ENCODE data around the gene SEC62.

The SEC62 gene

GRCh38 chr3:170040418-170040817, 73.8 kb downstream of the SEC62 start:
- peaks cover 2% of the 10 kb centered on the region for H3K9me3 ChIP-seq (ENCODE audit: low read length)
- H3K4me1 ChIP-seq (ENCODE audit: insufficient read depth, low read length), result peaks cover 4% of the 10 kb centered on the region
- no peak overlapping the region for H3K4me3 ChIP-seq (ENCODE audit: low read length)
- H2AFZ ChIP-seq (ENCODE audit: low read depth, low read length), result no peak overlapping the region
- H3K27me3 ChIP-seq (ENCODE audit: insufficient read depth, low read length), result peaks cover 46% of the 10 kb centered on the region
- H3K36me3 ChIP-seq (ENCODE audit: insufficient read depth, low read length), result no peaks in the 10 kb centered on the region

- Histone ChIP-seq H3K9me3 (ENCODE audit: low read length) (peaks cover 2% of the 10 kb centered on the region), H3K27me3 (ENCODE audit: insufficient read depth, low read length) (peaks cover 30% of the 10 kb centered on the region), H3K4me1 (ENCODE audit: insufficient read depth, low read length) (peaks cover 3% of the 10 kb centered on the region), H3K4me3 (ENCODE audit: low read length) (no peak overlapping the region), H3K36me3 (ENCODE audit: insufficient read depth, low read length) (no peaks in the 10 kb centered on the region), H2AFZ (ENCODE audit: low read depth, low read length) (no peak overlapping the region)
Measured at GRCh38 chr3:170043506-170043905, 76.9 kb downstream of the SEC62 start.

- Histone ChIP-seq H3K36me3 (ENCODE audit: insufficient read depth, low read length) (no peaks in the 10 kb centered on the region), H3K27me3 (ENCODE audit: insufficient read depth, low read length) (peaks cover 23% of the 10 kb centered on the region)
Measured at GRCh38 chr3:170044271-170044670, 77.7 kb downstream of the SEC62 start.

GRCh38 chr3:170044795-170045244, 78.2 kb downstream of the SEC62 start:
- H3K27me3 ChIP-seq (ENCODE audit: insufficient read depth, low read length), result peaks cover 19% of the 10 kb centered on the region
- H2AFZ ChIP-seq (ENCODE audit: low read depth, low read length), result no peak overlapping the region
- H3K4me1 ChIP-seq (ENCODE audit: insufficient read depth, low read length), result no peaks in the 10 kb centered on the region
- no peaks in the 10 kb centered on the region for H3K9me3 ChIP-seq (ENCODE audit: low read length)
- no peak overlapping the region for H3K4me3 ChIP-seq (ENCODE audit: low read length)
- no peaks in the 10 kb centered on the region for H3K36me3 ChIP-seq (ENCODE audit: insufficient read depth, low read length)

More at GRCh38 chr3:170044271-170044670, 77.7 kb downstream of the SEC62 start:
- Histone ChIP-seq H3K4me3 (ENCODE audit: low read length) (no peak overlapping the region), H2AFZ (ENCODE audit: low read depth, low read length) (no peak overlapping the region), H3K4me1 (ENCODE audit: insufficient read depth, low read length) (no peaks in the 10 kb centered on the region), H3K9me3 (ENCODE audit: low read length) (no peaks in the 10 kb centered on the region)

- H3K4me1 ChIP-seq (ENCODE audit: insufficient read depth, low read length), result no peaks in the 10 kb centered on the region
- no peaks in the 10 kb centered on the region for H3K36me3 ChIP-seq (ENCODE audit: insufficient read depth, low read length)
- H3K4me3 ChIP-seq (ENCODE audit: low read length), result no peak overlapping the region
- no peak overlapping the region for H2AFZ ChIP-seq (ENCODE audit: low read depth, low read length)
- H3K27me3 ChIP-seq (ENCODE audit: insufficient read depth, low read length), result peaks cover 6% of the 10 kb centered on the region
- no peaks in the 10 kb centered on the region for H3K9me3 ChIP-seq (ENCODE audit: low read length)
Measured at GRCh38 chr3:170046269-170047132, 79.9 kb downstream of the SEC62 start.

- H3K27me3 ChIP-seq (ENCODE audit: insufficient read depth, low read length), result no peaks in the 10 kb centered on the region
- no peak overlapping the region for H3K4me3 ChIP-seq (ENCODE audit: low read length)
- H3K4me1 ChIP-seq (ENCODE audit: insufficient read depth, low read length), result no peaks in the 10 kb centered on the region
- H3K36me3 ChIP-seq (ENCODE audit: insufficient read depth, low read length), result no peaks in the 10 kb centered on the region
- H3K9me3 ChIP-seq (ENCODE audit: low read length), result no peaks in the 10 kb centered on the region
- H2AFZ ChIP-seq (ENCODE audit: low read depth, low read length), result no peak overlapping the region
Measured at GRCh38 chr3:170047133-170047404, 80.5 kb downstream of the SEC62 start.
